ENCODE results near the gene ARHGAP15.

Gene ARHGAP15

DNA sequence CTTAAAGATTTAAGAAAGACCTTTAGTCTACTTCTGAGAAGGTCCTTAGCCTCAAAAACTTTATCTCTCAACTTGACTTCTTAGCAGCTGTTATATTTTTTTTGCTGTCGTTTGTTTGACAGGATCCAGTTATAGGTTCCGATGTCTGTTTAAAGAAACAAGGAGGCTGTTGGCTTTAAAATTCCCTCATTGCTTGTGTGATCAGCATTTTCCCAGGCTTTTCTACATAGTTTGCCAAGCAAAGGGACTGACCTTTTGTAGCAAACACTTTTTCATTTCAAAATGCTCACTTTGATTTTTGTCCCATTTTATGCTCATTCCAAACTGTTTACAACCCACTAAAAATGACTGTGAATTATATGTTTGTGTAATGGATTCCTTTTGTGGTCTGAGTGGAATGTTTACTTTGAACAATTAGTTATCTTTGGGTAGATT, 394.9 kb downstream of the ARHGAP15 start:
- TF ChIP-seq, protein P1, sequence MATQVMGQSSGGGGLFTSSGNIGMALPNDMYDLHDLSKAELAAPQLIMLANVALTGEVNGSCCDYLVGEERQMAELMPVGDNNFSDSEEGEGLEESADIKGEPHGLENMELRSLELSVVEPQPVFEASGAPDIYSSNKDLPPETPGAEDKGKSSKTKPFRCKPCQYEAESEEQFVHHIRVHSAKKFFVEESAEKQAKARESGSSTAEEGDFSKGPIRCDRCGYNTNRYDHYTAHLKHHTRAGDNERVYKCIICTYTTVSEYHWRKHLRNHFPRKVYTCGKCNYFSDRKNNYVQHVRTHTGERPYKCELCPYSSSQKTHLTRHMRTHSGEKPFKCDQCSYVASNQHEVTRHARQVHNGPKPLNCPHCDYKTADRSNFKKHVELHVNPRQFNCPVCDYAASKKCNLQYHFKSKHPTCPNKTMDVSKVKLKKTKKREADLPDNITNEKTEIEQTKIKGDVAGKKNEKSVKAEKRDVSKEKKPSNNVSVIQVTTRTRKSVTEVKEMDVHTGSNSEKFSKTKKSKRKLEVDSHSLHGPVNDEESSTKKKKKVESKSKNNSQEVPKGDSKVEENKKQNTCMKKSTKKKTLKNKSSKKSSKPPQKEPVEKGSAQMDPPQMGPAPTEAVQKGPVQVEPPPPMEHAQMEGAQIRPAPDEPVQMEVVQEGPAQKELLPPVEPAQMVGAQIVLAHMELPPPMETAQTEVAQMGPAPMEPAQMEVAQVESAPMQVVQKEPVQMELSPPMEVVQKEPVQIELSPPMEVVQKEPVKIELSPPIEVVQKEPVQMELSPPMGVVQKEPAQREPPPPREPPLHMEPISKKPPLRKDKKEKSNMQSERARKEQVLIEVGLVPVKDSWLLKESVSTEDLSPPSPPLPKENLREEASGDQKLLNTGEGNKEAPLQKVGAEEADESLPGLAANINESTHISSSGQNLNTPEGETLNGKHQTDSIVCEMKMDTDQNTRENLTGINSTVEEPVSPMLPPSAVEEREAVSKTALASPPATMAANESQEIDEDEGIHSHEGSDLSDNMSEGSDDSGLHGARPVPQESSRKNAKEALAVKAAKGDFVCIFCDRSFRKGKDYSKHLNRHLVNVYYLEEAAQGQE (IDR thresholded peaks at IDR 0.05; ENCODE audit: low read depth), result no peak
- TF ChIP-seq YY1 (IDR thresholded peaks at IDR 0.05; ENCODE audit: low read depth), result no peak
- TF ChIP-seq TEAD4 (IDR thresholded peaks at IDR 0.05), result no peak
- no peak for TF ChIP-seq CREB1 (IDR thresholded peaks at IDR 0.05; ENCODE audit: low read depth)

DNA sequence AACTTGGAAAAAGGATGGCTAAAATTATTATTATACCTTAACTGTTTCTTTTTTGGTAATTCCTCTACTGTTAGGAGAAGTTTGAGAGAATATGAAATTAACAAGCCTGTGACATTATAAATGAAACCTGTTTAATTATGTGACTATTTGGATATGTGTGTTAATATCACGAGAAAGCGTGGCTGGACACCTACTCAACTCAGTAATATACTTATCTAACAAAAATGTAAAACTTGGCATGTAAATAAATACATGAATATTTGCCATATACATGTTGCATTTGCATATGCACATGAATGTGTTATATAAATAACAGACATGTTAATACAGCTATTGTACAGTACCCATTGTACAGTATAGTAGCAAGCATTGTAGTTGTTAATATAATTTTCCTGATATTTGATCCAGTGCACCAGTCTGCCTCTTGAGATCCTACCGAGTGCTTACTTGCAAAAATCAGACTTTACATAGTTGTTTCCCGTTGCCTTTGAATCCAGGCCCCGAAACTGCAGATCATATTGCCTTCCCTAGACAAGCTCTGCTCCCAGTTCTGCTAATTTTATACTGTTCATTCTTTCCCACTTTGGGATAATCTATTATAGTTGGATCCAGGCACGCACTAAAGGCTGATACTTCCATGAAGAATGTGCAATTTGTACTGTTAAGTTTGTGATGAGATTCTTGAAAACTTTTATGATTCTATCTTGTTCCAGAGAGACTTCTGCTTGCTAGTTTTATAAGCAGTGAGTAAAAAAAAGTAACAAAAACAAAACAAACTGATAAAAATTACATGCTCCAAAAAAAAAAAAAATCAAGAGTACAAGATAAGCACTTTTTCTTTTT, 395.6 kb downstream of the ARHGAP15 start:
- no peak for TF ChIP-seq EGR1 (IDR thresholded peaks at IDR 0.05)
- TF ChIP-seq, protein P1 (IDR thresholded peaks at IDR 0.05; ENCODE audit: low read depth), result no peak
- no peak for TF ChIP-seq FOXM1 (IDR thresholded peaks at IDR 0.05; ENCODE audit: borderline replicate concordance, low read depth)
- no peak for TF ChIP-seq YY1 (IDR thresholded peaks at IDR 0.05; ENCODE audit: low read depth)
- no peak for TF ChIP-seq TEAD4 (IDR thresholded peaks at IDR 0.05)

DNA sequence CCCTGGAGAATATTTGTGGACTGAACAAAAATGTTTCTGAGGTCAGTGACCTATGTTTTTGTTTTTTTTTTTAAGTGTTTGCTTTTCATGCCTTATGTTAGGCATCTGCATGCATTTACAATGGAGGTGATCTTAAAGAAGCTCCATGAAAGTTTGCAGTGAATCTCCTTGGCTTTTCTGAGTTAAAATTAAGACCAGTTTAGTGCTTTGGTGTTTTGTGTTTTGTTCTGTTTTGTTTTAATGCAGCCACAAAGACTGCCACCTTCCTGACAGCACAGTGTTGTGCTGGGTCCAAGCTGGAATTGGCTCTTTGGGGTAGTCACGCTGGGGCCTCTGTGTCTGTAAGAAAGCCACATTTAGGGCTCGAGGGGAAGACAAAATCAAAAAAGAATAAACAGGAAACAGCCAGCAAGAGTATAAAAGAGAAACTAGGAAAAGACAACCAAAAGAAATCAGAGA, 396.2 kb downstream of the ARHGAP15 start:
- no peak for TF ChIP-seq EP300 (IDR thresholded peaks at IDR 0.05; ENCODE audit: borderline replicate concordance)

DNA sequence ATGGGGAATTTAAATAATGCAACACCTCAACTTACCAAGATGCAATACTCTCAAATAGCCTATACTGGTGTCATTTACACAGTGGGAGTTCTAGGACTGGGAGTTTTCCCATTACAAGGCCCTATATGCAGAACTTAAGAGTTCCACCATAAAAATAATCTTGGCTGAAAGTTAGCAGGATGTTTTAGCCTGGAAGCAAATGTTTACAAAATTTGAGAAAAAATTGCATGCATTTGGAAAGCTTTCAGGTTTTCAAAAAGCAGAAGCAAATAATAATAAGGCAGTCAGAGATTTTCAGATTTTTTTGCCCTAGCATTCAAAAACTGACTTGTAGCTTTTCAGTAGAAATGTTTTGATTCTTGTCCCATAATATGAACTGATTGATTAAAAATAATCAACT, 397.3 kb downstream of the ARHGAP15 start:
- TF ChIP-seq TCF12 (IDR thresholded peaks at IDR 0.05; ENCODE audit: low read depth), result no peak
- TF ChIP-seq EGR1 (IDR thresholded peaks at IDR 0.05), result no peak
- TF ChIP-seq ZBTB7A (IDR thresholded peaks at IDR 0.05; ENCODE audit: low read depth), result no peak
- no peak for TF ChIP-seq NFIC (IDR thresholded peaks at IDR 0.05)
- TF ChIP-seq EP300 (IDR thresholded peaks at IDR 0.05; ENCODE audit: borderline replicate concordance), result no peak
- TF ChIP-seq, protein P2, sequence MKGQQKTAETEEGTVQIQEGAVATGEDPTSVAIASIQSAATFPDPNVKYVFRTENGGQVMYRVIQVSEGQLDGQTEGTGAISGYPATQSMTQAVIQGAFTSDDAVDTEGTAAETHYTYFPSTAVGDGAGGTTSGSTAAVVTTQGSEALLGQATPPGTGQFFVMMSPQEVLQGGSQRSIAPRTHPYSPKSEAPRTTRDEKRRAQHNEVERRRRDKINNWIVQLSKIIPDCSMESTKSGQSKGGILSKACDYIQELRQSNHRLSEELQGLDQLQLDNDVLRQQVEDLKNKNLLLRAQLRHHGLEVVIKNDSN (IDR thresholded peaks at IDR 0.05), result no peak
- TF ChIP-seq, protein P3, sequence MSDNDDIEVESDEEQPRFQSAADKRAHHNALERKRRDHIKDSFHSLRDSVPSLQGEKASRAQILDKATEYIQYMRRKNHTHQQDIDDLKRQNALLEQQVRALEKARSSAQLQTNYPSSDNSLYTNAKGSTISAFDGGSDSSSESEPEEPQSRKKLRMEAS (IDR thresholded peaks at IDR 0.05), result no peak
- no peak for TF ChIP-seq TEAD4 (IDR thresholded peaks at IDR 0.05)
- TF ChIP-seq TAF1 (IDR thresholded peaks at IDR 0.05; ENCODE audit: low read depth), result no peak
- no peak for TF ChIP-seq CEBPB (IDR thresholded peaks at IDR 0.05)
- TF ChIP-seq RAD21 (IDR thresholded peaks at IDR 0.05; ENCODE audit: low read depth), result no peak
- TF ChIP-seq, protein P1 (IDR thresholded peaks at IDR 0.05; ENCODE audit: low read depth), result no peak

DNA sequence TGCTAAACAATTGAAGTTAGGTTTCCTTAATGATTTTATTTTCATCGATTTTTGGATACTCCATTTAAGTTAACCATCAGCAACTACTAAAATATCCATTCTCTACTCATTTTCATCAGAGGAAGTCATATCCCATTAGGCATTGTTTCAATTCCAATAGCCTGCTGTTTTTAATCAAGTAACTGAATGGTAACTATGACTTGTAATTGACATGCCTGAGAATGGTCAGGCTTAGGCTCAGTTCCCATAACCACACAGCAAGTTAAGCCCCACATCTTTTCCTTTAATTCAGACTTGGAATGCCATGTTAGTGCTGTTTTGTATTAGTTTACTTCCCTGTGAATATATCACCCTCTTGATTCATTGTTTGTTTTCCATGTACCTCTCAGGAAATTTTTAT, 398.8 kb downstream of the ARHGAP15 start:
- TF ChIP-seq, protein P2 (IDR thresholded peaks at IDR 0.05), result no peak
- TF ChIP-seq, protein P1 (IDR thresholded peaks at IDR 0.05; ENCODE audit: low read depth), result no peak
- TF ChIP-seq EP300 (IDR thresholded peaks at IDR 0.05; ENCODE audit: borderline replicate concordance), result no peak
- no peak for TF ChIP-seq ZBTB7A (IDR thresholded peaks at IDR 0.05; ENCODE audit: low read depth)
- no peak for TF ChIP-seq TAF1 (IDR thresholded peaks at IDR 0.05; ENCODE audit: low read depth)
- TF ChIP-seq NFIC (IDR thresholded peaks at IDR 0.05), result no peak
- no peak for TF ChIP-seq FOXM1 (IDR thresholded peaks at IDR 0.05; ENCODE audit: borderline replicate concordance, low read depth)
- TF ChIP-seq YY1 (IDR thresholded peaks at IDR 0.05; ENCODE audit: low read depth), result no peak
- TF ChIP-seq RAD21 (IDR thresholded peaks at IDR 0.05; ENCODE audit: low read depth), result no peak
- TF ChIP-seq EGR1 (IDR thresholded peaks at IDR 0.05), result no peak
- no peak for TF ChIP-seq CEBPB (IDR thresholded peaks at IDR 0.05)
- no peak for TF ChIP-seq TEAD4 (IDR thresholded peaks at IDR 0.05)
- TF ChIP-seq, protein P3 (IDR thresholded peaks at IDR 0.05), result no peak
- no peak for TF ChIP-seq CREB1 (IDR thresholded peaks at IDR 0.05; ENCODE audit: low read depth)
- TF ChIP-seq TCF12 (IDR thresholded peaks at IDR 0.05; ENCODE audit: low read depth), result no peak

All from Ishikawa (cell line).